IPS-20b (cell line): ENCODE results near the gene SLC38A5.

Experiments
- H3K27ac ChIP-seq: one replicate; pipeline ENCODE4 v1.5.1; 2013; ENCODE audit warnings: low read length
- H3K27me3 ChIP-seq: 2 replicates; pipeline ENCODE4 v1.6.1; 2013; ENCODE audit warnings: mild to moderate bottlenecking, low read length, inconsistent platforms; ENCODE audit not compliant: insufficient read depth
- H3K36me3 ChIP-seq: 2 replicates; pipeline ENCODE4 v1.6.1; 2013; ENCODE audit warnings: low read depth, mild to moderate bottlenecking, inconsistent platforms, low read length, moderate library complexity; ENCODE audit not compliant: insufficient read depth
- H3K4me1 ChIP-seq: 2 replicates; pipeline ENCODE4 v1.6.1; 2013; ENCODE audit warnings: mild to moderate bottlenecking, control low read depth, inconsistent platforms, low read length, moderate library complexity; ENCODE audit not compliant: insufficient read depth
- H3K4me3 ChIP-seq: 2 replicates; pipeline ENCODE4 v1.5.1; 2013; ENCODE audit warnings: mild to moderate bottlenecking, low read length, inconsistent platforms
- H3K9ac ChIP-seq: 2 replicates; pipeline ENCODE4 v1.6.1; 2013; ENCODE audit warnings: low read depth, mild to moderate bottlenecking, inconsistent platforms, low read length, moderate library complexity
- H3K9me3 ChIP-seq: 2 replicates; pipeline ENCODE4 v1.6.1; 2013; ENCODE audit warnings: mild to moderate bottlenecking, low read depth, low read length, inconsistent platforms; ENCODE audit not compliant: insufficient read depth

Gene SLC38A5

DNA sequence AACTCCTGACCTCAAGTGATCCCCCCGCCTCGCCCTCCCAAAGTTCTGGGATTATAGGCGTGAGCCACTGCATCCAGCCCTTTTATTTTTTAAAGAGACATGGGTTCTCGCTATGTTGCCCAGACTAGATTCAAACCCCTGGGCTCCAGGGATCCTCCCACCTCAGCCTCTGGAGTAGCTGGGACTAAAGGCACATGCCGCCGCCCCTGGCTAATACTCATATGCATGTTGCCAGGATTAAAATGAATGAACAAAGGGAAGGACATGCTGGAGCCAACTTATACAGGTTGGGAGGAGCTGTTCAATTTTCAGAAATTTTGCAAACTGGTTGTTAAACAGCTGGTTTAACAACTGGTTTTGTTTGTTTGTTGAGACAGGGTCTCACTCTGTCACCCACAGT lies 4.5 kb upstream of the SLC38A5 start:
- no peaks in the 10 kb centered on the region for H3K27me3 ChIP-seq
- no peak overlapping the region; the same call in 1 of the 2 replicates for H3K4me3 ChIP-seq
- H3K4me1 ChIP-seq: peaks cover 9% of the 10 kb centered on the region
- peaks cover 7% of the 10 kb centered on the region; the same call in 1 of the 2 replicates for H3K36me3 ChIP-seq
- H3K9me3 ChIP-seq: no peaks in the 10 kb centered on the region
- no peak overlapping the region for H3K9ac ChIP-seq
- no peak overlapping the region for H3K27ac ChIP-seq

DNA sequence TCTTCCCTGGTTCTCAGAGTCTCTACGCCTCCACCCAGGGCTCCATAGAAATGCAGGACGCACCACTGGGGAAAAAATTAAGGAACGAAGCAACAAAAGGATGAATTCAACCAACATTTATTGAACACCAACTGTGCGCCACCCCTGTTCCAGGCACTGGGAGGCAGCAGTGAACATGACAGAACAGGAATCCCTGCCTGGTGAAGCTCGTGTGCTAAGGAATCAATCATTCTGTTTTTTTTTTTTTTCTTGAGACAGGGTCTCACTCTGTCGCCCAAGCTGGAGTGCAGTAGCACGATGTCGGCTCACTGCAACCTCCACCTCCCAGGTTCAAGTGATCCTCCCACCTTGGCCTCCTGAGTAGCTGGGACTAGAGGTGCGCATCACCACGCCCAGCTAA lies 4.1 kb upstream of the SLC38A5 start:
- H3K9ac ChIP-seq: 0 out of 2 replicates have a peak overlapping the region, but pooled peaks have one; percentile 15
- peaks cover 11% of the 10 kb centered on the region for H3K4me1 ChIP-seq
- H3K9me3 ChIP-seq: no peaks in the 10 kb centered on the region
- H3K27me3 ChIP-seq: no peaks in the 10 kb centered on the region
- H3K4me3 ChIP-seq: peak overlapping the region; percentile 14; the same call in 1 of the 2 replicates
- peaks cover 4% of the 10 kb centered on the region; the same call in 1 of the 2 replicates for H3K36me3 ChIP-seq
- H3K27ac ChIP-seq: no peak overlapping the region

DNA sequence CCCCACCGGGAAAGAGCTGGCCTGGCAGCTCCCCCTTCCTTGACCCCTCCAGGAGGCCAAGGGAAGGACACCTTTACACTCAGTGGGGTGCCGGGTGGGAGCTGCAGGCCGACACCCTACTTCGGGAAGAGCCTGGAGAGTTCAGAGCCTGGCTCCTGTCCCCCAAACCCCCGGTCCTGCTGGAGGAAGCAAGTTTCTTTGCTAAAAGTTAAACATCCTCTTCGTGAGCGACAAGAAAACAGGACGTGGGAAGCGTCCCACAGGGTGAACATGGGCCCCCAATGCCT lies 3.6 kb upstream of the SLC38A5 start:
- Histone ChIP-seq H3K36me3 (no peaks in the 10 kb centered on the region), H3K27me3 (no peaks in the 10 kb centered on the region), H3K4me1 (peaks cover 11% of the 10 kb centered on the region), H3K9me3 (no peaks in the 10 kb centered on the region), H3K4me3 (peak overlapping the region; percentile 14; the same call in 1 of the 2 replicates), H3K27ac (no peak overlapping the region), H3K9ac (peak overlapping the region; percentile 53; the same call in 1 of the 2 replicates)

DNA sequence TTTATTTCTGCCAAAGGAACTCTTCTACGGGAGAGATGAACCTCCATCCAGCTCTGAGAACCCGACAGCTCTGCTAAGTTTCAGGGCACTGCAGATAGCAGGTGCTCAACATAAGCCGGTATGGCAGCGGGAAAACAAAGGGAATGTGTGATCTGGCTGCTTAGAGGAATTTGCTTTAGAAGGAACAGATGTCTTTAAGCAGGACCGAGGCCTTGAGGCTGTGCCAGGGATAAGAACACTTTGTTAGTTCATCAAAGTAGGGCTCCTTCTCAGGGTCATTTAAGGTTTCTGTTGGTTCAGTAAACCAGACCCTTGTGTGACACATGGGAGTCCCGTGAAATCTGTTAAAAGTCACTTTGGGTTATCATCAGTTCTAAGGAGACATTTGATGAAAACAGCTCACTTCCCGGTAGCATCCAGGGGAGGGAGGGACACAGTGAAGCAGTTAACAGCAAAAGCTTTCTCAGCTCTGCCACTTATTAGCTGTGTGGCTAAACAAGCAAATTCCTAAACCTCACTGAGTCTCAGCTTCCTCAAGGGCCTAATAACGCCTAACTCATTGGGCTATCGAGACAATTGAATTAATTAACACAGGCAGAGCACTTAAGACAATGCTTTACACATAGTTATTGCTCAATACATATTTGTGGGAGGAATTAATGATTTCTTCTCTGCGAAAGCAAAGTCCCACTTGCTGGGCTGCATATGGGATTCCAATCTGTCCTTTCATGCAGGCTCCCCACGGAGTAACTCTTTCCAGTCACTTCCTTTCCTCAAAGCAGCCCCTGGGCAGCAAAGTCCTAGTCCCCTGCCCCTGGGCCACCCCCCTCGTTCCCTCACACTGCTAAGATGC lies 3.0 kb upstream of the SLC38A5 start:
- H3K36me3 ChIP-seq: no peaks in the 10 kb centered on the region
- H3K9me3 ChIP-seq: no peaks in the 10 kb centered on the region
- no peaks in the 10 kb centered on the region for H3K27me3 ChIP-seq
- no peak overlapping the region for H3K4me3 ChIP-seq
- H3K27ac ChIP-seq: no peak overlapping the region
- H3K9ac ChIP-seq: peak overlapping the region; percentile 53; the same call in 1 of the 2 replicates
- peaks cover 11% of the 10 kb centered on the region for H3K4me1 ChIP-seq

DNA sequence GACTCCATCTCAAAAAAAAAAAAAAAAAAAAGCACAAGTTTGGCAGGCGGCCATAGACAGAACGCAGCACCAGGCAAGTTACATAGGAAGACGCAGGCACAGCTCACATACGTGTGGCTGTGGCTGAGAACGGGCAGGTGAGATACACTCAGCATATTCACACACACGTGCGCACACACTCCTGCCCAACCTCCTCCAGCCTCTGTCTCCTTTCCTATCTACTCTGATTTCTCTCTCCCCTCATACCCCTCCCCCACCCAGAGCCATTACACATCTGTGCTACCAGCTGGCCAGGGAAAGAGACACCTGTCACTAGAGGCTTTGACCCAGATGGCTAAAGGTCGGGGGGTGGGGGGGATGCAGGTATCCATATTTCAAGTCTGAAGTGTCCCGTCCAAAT lies 2.2 kb upstream of the SLC38A5 start:
- Histone ChIP-seq H3K4me3 (no peak overlapping the region), H3K27ac (no peak overlapping the region), H3K9ac (no peak overlapping the region), H3K27me3 (no peaks in the 10 kb centered on the region), H3K36me3 (no peaks in the 10 kb centered on the region), H3K9me3 (no peaks in the 10 kb centered on the region), H3K4me1 (peaks cover 11% of the 10 kb centered on the region)

DNA sequence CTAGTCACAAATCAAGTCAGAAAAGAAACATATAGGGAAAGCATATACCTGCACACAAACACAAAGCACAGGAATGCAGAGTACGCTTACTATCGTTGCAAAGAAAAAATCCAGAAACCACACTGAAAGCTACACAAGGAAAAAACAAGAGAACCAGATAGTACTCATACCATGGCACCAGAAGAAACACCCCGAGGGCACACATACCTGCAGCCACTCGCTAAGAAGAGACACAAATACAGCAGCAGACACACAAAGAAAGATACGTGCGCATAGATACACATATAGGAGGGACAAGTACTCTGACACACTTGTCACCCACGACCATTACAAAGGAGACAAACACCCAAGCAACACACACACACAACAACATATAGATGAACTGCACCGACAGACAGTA lies 1.4 kb upstream of the SLC38A5 start:
- Histone ChIP-seq H3K9ac (no peak overlapping the region), H3K27me3 (no peaks in the 10 kb centered on the region), H3K36me3 (no peaks in the 10 kb centered on the region), H3K4me1 (peaks cover 11% of the 10 kb centered on the region), H3K4me3 (no peak overlapping the region), H3K9me3 (no peaks in the 10 kb centered on the region), H3K27ac (no peak overlapping the region)

DNA sequence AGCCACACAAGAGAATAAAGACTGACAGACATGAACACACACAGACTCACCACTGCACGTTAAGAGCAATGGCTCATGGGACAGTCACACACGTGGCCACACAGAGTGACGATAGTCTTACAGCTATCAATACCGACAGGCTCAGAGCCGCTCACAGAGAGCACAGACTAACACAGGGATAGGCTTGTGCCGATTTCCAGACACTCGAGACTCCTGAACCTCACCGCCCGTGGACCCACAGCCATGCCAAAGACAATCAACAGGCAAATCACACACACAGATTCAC lies 716 bp upstream of the SLC38A5 start:
- H3K9me3 ChIP-seq: no peaks in the 10 kb centered on the region
- peaks cover 1% of the 10 kb centered on the region; the same call in 1 of the 2 replicates for H3K36me3 ChIP-seq
- H3K9ac ChIP-seq: no peak overlapping the region
- H3K27ac ChIP-seq: no peak overlapping the region
- peaks cover 11% of the 10 kb centered on the region for H3K4me1 ChIP-seq
- no peak overlapping the region for H3K4me3 ChIP-seq
- H3K27me3 ChIP-seq: no peaks in the 10 kb centered on the region

DNA sequence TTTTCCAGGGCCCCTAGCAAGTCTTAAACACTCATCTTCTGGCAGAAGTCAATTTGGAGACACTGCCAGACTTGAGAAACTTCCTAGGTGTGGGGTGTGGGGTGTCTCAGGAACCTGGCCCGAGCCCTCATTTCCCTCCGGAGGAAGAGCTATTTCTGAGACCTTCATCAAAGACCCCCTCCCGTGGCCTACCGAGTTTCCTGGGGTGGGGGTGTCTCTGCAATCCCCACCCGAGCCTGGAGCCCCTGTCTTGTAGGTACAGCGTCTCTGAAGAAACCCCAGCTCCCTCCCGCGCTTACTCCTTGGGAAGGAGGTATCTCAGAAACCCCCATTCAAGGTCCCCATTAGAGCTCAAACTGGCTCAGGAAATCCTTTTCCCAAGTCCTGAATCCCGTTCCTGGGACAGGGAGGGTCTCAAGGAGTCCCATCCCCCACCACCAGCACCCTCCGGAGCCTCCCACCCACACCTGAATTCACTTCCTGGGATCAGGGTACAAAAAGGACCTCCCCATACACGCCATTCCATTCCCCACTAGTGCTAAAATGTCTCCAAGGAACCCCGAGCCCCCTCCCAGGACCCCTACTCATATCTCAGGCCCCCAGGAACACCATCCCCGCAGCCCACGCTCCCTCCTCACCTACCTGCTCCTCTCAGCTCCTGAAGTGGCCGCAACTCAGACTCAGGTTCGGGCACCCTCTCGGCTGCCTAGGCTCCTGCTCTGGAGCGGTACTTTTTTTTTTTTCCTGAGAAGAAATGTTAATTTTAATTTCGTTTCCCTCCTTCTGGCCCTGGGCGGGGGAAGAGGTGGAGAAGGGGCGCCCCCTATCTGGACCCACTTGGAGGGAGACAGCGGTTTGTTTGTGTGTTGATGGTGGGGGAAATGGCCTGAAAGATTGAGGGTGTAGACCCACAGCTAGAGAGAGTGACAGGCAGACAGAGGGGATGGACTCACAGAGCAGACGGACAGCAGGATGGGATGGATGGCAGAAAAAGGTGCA lies 1.1 kb downstream of the SLC38A5 start:
- Histone ChIP-seq H3K36me3 (peaks cover 9% of the 10 kb centered on the region; the same call in 1 of the 2 replicates), H3K27me3 (no peaks in the 10 kb centered on the region), H3K9ac (peak overlapping the region; percentile 85; the same call in 1 of the 2 replicates), H3K4me1 (peaks cover 11% of the 10 kb centered on the region), H3K4me3 (peak overlapping the region; percentile 77), H3K27ac (peak overlapping the region; percentile 36), H3K9me3 (no peaks in the 10 kb centered on the region)

DNA sequence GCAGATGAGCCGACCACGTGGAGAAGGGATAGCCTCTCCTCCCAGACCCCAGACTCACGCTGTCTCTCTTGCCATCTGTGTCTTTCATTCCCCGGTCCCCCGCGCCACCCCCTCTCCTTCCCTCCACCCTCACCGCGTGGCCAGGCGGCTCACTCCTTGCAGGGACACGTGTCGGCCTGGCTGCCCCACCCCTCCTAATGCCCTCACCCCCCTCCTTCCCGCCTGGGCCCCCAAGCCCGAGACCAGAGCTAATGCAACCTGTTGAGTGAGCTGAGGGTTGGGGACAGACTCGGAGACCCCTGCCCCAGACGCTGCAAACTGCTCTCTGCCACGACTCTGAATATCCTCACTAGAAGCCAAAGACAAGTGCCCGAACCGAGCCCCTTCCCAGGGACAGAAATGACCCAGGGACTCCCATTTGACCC lies 1.8 kb downstream of the SLC38A5 start:
- no peaks in the 10 kb centered on the region for H3K27me3 ChIP-seq
- peak overlapping the region; percentile 77 for H3K4me3 ChIP-seq
- H3K9ac ChIP-seq: peak overlapping the region; percentile 85; the same call in 1 of the 2 replicates
- H3K4me1 ChIP-seq: peaks cover 10% of the 10 kb centered on the region
- H3K27ac ChIP-seq: no peak overlapping the region
- peaks cover 9% of the 10 kb centered on the region; the same call in 1 of the 2 replicates for H3K36me3 ChIP-seq
- H3K9me3 ChIP-seq: no peaks in the 10 kb centered on the region

DNA sequence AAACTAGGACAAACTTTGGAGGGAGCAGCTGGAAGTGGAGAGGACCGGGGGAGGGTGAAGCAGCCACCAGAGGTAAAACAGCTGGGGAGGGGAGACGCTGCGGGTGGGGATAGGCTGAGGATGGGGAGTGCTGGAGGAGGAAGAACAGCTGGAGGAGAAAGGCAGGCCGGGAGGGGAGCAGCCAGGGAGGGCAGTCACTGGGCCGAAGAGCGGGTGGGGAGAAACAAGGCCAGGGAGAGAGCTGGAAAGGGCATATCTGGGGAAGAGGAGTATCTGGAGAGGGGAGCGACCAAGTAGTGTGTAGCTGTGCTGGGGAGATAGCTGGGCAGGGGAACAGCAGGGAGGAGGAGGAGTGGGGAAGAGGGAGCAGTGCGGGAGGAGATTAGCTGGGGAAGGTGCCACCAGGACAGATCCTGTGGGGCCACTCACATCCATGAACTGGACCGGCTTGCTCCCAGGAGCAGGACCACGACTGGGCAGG lies 2.7 kb downstream of the SLC38A5 start:
- H3K27ac ChIP-seq: peak overlapping the region; percentile 47
- peaks cover 9% of the 10 kb centered on the region; the same call in 1 of the 2 replicates for H3K36me3 ChIP-seq
- H3K4me3 ChIP-seq: peak overlapping the region; percentile 77; the same call in 1 of the 2 replicates
- no peaks in the 10 kb centered on the region for H3K9me3 ChIP-seq
- no peaks in the 10 kb centered on the region for H3K27me3 ChIP-seq
- peak overlapping the region; percentile 85; the same call in 1 of the 2 replicates for H3K9ac ChIP-seq
- H3K4me1 ChIP-seq: peaks cover 6% of the 10 kb centered on the region

DNA sequence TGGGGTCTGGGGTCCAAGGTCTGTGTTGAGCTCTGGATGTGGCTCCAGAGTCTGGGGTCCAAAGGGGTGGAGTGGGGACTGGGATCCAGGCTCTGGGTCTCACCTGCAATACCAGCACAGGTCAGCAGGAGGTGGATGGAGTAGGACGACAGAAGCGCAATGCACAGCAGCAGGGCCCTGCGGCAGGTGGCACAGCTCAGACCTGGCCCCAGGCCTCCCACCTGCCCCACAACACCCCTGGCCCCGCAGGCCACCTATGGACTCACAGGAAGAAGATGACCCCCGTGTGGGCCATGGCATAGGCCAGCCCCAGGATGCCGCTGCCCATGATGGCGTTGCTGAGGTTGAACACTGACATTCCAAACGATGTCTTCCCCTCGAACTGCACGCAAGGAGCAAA lies 3.4 kb downstream of the SLC38A5 start:
- H3K4me3 ChIP-seq: no peak overlapping the region; the same call in 1 of the 2 replicates
- no peak overlapping the region for H3K27ac ChIP-seq
- H3K27me3 ChIP-seq: no peaks in the 10 kb centered on the region
- H3K9ac ChIP-seq: no peak overlapping the region
- no peaks in the 10 kb centered on the region for H3K9me3 ChIP-seq
- peaks cover 13% of the 10 kb centered on the region; the same call in 1 of the 2 replicates for H3K36me3 ChIP-seq
- H3K4me1 ChIP-seq: peaks cover 6% of the 10 kb centered on the region
